Measurements from ENCODE around the gene JAK3.
"Not testable (repeated sequence)": the region's sequence is repeated elsewhere in the genome, so short reads cannot be mapped to it uniquely, and the experiment has no call there.

JAK3 gene

DNA sequence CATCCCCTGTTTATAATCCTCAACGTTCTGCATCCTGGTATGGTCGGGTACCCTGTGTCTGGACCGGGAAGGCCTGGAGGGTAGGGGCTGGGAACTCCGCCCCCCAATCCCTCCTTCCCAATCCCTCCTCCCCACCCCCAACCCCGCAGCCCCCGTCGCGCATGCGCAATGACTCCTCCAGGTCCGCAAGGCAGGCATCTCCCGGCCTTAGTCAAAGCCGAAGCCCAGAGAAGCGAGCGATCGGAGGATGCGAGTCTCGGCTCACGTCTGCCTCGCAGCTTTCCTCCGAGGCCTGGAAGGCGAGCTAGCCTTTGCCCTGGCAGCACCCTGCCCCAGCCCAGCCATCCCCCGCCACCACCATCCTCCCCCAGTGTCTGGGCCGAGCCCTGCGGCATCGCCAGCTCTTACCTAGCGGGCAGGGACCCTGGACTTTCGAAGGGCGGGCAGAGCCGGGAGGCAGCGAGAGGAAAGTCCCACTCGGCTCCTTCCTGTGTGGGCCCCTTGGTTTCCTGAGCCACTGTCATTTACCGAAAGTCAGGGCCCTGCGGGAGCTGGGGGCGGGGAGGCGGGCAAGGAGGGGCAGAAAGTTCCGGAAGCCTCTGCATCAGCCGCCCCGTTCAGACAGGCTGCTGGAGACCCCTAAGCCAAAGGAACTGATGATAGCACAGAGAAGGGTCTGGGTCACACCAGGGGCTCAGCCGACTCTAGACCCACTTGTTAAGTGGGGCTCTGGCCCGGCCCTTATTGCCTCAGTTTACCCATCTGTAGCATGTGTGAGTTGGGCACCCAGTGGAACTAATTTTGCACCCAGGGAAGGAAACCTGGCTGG, at the start of gene JAK3:
Gene JAK3, minus strand, starts transcription at position 445 of the 829 bp plus-strand sequence. CDS start 3,565 bp downstream, outside the sequence.
- Histone ChIP-seq H3K27ac (peak within 1 kb of the TSS; percentile 94), H3K4me3 (ENCODE audit: low read depth in 1 of 2, low read length in 1 of 2) (peak within 1 kb of the TSS; percentile 64 to 92), H3K4me1 (ENCODE audit: control insufficient read depth in 1 of 2, insufficient read depth in 1 of 2, low read depth in 1 of 2, low read length in 1 of 2) (peaks cover 75 to 89% of the 10 kb centered on the region in 2 experiments)

DNA sequence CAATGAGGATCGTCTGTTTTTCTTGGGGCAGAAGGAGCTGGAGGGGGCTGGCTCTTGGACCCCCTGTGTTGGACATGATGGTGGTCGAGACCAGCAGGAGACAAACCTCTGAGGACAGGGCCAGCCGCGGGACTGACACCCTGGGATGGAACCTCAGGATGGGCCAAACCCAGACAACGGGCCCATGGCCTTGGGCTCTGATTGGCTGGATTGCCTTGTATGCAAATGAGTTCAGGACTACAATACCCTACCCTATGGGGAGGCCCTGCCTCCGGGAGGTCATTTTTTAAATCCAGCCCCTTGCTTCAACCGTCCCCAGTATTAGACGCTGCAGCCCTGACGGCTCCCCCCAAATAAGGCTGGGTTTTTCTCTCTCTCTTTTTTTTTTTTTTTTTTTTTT, 46.0 kb upstream of the JAK3 start:
- H3K27ac ChIP-seq = no peak overlapping the region
- H3K36me3 ChIP-seq = no peaks in the 10 kb centered on the region
- H3K27me3 ChIP-seq = peaks cover 8% of the 10 kb centered on the region
- TF ChIP-seq, protein P1, sequence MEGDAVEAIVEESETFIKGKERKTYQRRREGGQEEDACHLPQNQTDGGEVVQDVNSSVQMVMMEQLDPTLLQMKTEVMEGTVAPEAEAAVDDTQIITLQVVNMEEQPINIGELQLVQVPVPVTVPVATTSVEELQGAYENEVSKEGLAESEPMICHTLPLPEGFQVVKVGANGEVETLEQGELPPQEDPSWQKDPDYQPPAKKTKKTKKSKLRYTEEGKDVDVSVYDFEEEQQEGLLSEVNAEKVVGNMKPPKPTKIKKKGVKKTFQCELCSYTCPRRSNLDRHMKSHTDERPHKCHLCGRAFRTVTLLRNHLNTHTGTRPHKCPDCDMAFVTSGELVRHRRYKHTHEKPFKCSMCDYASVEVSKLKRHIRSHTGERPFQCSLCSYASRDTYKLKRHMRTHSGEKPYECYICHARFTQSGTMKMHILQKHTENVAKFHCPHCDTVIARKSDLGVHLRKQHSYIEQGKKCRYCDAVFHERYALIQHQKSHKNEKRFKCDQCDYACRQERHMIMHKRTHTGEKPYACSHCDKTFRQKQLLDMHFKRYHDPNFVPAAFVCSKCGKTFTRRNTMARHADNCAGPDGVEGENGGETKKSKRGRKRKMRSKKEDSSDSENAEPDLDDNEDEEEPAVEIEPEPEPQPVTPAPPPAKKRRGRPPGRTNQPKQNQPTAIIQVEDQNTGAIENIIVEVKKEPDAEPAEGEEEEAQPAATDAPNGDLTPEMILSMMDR (IDR thresholded peaks at IDR 0.05) = no peak
- no peak overlapping the region for H3K4me3 ChIP-seq (ENCODE audit: low read depth in 1 of 2, low read length in 1 of 2)
- no peaks in the 10 kb centered on the region for H3K9me3 ChIP-seq
- H3K4me1 ChIP-seq (ENCODE audit: control insufficient read depth in 1 of 2, insufficient read depth in 1 of 2, low read depth in 1 of 2, low read length in 1 of 2) = no peaks in the 10 kb centered on the region

More for the DNA sequence above, at the start of gene JAK3:
- Histone ChIP-seq H3K27me3 (no peaks in the 10 kb centered on the region), H3K9me3 (no peaks in the 10 kb centered on the region), H3K36me3 (peaks cover 15% of the 10 kb centered on the region)
- TF ChIP-seq, protein P1 (IDR thresholded peaks at IDR 0.05) = no peak

DNA sequence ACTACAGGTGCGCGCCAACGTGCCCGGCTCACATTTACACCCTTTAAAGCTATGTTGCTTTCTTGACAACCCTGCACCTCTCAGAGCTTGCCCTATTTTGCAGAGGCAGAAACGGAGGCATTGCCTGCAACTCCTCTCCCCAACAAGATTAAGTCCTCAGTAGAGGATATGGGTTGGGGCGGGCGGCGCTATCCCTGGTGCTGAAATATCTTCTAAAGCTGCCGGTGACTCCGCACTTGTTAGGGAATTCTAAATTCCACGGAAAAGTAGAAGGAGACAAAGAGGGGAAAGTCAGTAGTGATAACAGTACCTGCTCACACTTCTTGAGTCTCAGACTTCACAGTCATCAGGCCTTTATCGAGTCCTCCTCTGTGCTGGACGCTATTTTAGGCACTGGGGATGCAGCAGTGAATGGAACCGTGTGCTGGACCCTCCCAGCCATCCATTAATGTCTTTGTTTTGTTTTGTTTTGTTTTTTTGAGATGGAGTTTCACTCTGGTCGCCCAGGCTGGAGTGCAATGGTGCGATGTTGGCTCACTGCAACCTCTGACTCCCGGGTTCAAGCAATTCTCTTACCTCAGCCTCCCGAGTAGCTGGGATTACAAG, 41.9 kb upstream of the JAK3 start:
- TF ChIP-seq, protein P1 (IDR thresholded peaks at IDR 0.05) = no peak
- no peaks in the 10 kb centered on the region for H3K27me3 ChIP-seq

DNA sequence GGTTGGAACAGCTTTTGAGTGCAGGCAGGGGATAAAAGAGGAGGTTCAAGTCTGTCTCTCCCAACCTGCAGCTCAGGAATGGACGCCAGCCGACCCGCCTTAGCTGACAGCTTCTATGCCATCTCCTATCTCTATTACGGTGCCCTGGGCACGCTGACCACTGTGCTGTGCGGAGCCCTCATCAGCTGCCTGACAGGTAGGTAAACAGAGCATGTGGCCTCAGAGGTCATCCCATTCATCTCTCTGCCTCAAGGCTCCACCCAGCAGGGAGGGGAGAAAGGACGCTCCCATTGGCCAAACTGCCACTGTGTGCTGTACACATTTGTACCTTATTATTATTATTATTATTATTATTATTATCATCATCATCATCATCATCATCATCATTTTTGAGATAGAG, 40.5 kb upstream of the JAK3 start:
- Histone ChIP-seq H3K27ac (no peak overlapping the region), H3K9me3 (no peaks in the 10 kb centered on the region), H3K27me3 (no peaks in the 10 kb centered on the region), H3K4me1 (ENCODE audit: control insufficient read depth in 1 of 2, insufficient read depth in 1 of 2, low read depth in 1 of 2, low read length in 1 of 2) (no peaks in the 10 kb centered on the region), H3K36me3 (no peaks in the 10 kb centered on the region), H3K4me3 (ENCODE audit: low read depth in 1 of 2, low read length in 1 of 2) (no peak overlapping the region)
- TF ChIP-seq, protein P1 (IDR thresholded peaks at IDR 0.05) = no peak

More for the DNA sequence above, 41.9 kb upstream of the JAK3 start:
- no peak overlapping the region for H3K4me3 ChIP-seq (ENCODE audit: low read depth in 1 of 2, low read length in 1 of 2)
- no peak overlapping the region for H3K27ac ChIP-seq
- H3K36me3 ChIP-seq = no peaks in the 10 kb centered on the region
- no peaks in the 10 kb centered on the region for H3K9me3 ChIP-seq
- no peaks in the 10 kb centered on the region for H3K4me1 ChIP-seq (ENCODE audit: control insufficient read depth in 1 of 2, insufficient read depth in 1 of 2, low read depth in 1 of 2, low read length in 1 of 2)

DNA sequence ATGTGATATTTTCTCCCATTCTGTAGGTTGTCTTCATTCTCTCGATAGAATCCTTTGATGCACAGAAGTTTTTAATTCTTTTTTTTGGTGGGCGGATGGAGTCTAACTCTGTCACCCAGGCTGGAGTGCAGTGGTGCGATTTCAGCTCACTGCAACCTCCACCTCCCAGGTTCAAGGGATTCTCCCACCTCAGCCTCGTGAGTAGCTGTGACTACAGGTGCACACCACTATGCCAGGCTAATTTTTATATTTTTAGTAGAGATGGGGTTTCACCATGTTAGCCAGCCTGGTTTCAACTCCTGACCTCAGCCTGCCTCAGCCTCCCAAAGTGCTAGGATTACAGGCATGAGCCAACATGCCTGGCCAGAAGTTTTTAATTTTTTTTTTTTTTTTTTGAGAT, 39.4 kb upstream of the JAK3 start:
- H3K4me3 ChIP-seq (ENCODE audit: low read depth in 1 of 2, low read length in 1 of 2); H3K4me1 ChIP-seq (ENCODE audit: control insufficient read depth in 1 of 2, insufficient read depth in 1 of 2, low read depth in 1 of 2, low read length in 1 of 2); H3K27me3 ChIP-seq; H3K36me3 ChIP-seq; H3K9me3 ChIP-seq; H3K27ac ChIP-seq: not testable (repeated sequence)

DNA sequence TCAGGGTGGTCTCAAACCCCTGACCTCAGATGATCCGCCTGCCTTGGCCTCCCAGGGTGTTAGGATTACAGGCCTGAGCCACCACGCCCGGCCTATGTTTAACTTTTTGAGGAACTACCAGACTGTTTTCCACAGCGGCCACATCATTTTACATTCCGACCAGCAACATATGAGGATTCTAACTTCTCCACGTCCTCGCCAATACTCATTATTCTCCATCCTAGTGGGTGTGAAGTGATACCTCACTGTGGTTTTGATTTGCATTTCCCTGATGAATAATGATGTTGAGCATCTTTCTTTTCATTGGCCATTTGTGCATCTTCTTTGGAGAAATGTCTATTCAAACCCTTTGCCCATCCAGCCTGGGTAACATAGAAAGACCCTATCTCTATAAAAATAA, 38.7 kb upstream of the JAK3 start:
- TF ChIP-seq, protein P1 (IDR thresholded peaks at IDR 0.05) = no peak
- H3K27ac ChIP-seq = no peak overlapping the region

More for the DNA sequence above, 38.7 kb upstream of the JAK3 start:
- Histone ChIP-seq H3K9me3 (no peaks in the 10 kb centered on the region), H3K36me3 (no peaks in the 10 kb centered on the region), H3K27me3 (no peaks in the 10 kb centered on the region), H3K4me3 (ENCODE audit: low read depth in 1 of 2, low read length in 1 of 2) (no peak overlapping the region), H3K4me1 (ENCODE audit: control insufficient read depth in 1 of 2, insufficient read depth in 1 of 2, low read depth in 1 of 2, low read length in 1 of 2) (no peaks in the 10 kb centered on the region)
